ENCODE data around the gene TUFT1.
A peak's percentile ranks its signal among the peaks of the same experiment; 100 is the strongest.
"Not testable (repeated sequence)": the region's sequence is repeated elsewhere in the genome, so short reads cannot be mapped to it uniquely, and the experiment has no call there.

The TUFT1 gene

DNA sequence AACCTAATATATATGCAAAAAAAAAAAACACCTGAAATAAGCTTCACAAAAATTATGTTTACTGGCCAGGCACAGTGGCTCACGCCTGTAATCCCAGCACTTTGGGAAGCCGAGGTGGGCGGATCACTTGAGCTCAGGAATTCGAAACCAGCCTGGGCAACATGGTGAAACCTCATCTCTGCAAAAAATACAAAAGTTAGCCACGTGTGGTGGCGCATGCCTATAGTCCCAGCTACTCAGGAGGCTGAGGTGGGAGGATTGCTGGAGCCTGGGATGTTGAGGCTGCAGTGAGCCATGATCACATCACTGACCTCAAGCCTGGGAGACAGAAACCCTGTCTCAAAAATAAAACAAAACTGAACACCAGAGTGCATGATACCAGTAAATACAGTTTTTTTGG is 78.9 kb downstream of the TUFT1 start:
- not testable (repeated sequence) for H3K9me3 Mint-ChIP-seq; H3K27ac Mint-ChIP-seq (ENCODE audit: low read depth); DNase-seq (ENCODE audit: low spot score in 2 of 2); H3K4me3 Mint-ChIP-seq; H3K27me3 Mint-ChIP-seq; ATAC-seq (replicated peaks; ENCODE audit: extremely low read depth, poor library complexity, severe bottlenecking); H3K36me3 Mint-ChIP-seq (ENCODE audit: insufficient read depth)
- H3K4me1 Mint-ChIP-seq, result peaks cover 43% of the 10 kb centered on the region

DNA sequence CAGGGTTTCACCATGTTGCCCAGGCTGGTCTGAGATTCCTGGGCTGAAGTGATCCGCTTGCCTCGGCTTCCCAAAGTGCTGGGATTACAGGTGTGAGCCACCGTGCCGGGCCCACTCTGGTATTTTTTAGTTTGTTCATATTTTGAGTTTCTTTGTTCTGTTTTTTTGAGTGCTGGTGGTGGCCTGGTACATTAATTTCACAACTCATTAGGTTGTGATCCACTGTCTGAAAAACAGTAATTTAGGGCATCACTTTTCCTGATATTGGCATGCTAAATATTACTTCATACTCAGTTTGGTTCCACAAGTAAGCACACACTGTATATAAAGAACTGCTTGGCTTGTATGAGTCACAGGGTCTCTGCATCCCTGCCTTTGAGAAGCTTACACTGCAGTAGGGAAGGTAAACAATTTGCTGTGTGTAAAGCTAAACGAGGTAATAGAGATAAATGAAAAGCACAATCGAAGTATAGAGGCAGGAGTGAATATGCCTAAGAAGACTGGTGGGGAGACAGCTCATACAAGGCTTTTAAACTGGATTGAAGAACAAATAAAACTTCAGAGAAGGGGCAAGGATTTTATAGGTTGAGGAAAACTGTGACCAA is 79.5 kb downstream of the TUFT1 start:
- peaks cover 40% of the 10 kb centered on the region for H3K4me1 Mint-ChIP-seq
- DNase-seq (ENCODE audit: low spot score in 2 of 2), result no peak
- no peaks in the 10 kb centered on the region for H3K9me3 Mint-ChIP-seq
- no peak overlapping the region for H3K4me3 Mint-ChIP-seq
- no peak for ATAC-seq (replicated peaks; ENCODE audit: extremely low read depth, poor library complexity, severe bottlenecking)
- H3K27ac Mint-ChIP-seq (ENCODE audit: low read depth), result no peak overlapping the region
- H3K27me3 Mint-ChIP-seq, result no peaks in the 10 kb centered on the region
- H3K36me3 Mint-ChIP-seq (ENCODE audit: insufficient read depth), result peaks cover 5% of the 10 kb centered on the region

DNA sequence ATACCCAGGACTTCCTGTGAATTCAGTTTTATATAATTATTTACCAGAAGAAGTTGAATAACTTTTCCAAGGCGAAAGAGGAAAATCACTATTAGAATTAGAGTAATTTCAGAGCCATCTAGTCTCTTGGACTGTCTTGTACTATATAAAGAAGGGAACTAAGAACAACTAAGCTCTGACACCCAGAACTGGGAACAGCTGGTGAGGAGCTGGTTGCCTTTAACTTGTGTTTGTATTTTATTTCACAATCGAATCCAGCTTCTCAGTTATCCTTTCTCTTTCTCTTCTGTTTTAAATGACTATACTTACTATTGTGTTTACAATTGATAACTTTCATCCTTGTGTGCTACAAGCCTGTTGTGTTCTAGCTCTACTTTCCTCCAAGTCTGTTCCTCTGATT is 80.2 kb downstream of the TUFT1 start:
- H3K27me3 Mint-ChIP-seq, result no peaks in the 10 kb centered on the region
- DNase-seq (ENCODE audit: low spot score in 2 of 2) (no peak), ATAC-seq (replicated peaks; ENCODE audit: extremely low read depth, poor library complexity, severe bottlenecking) (no peak)
- peak overlapping the region; percentile 80 for H3K27ac Mint-ChIP-seq (ENCODE audit: low read depth)
- no peaks in the 10 kb centered on the region for H3K9me3 Mint-ChIP-seq
- peaks cover 37% of the 10 kb centered on the region for H3K4me1 Mint-ChIP-seq
- H3K4me3 Mint-ChIP-seq, result no peak overlapping the region
- H3K36me3 Mint-ChIP-seq (ENCODE audit: insufficient read depth), result peaks cover 5% of the 10 kb centered on the region

DNA sequence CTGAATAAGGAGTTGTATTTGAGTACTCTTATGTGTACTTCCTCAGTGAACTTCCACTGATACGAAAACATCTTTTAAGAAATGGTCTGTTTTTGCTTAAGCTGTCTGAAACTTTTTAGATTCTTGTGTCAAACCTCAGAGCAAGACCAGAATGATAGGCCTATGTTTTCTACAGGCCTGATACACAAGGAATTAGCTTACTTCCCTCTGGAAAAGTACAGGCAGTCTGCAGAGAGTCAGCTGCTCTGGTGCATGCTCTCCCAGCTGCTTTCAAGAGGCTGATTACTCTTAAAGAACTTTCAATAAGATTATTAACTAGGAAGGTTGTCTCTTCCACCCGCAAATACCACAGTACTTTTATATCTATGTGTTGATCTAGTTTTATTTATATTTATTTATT is 81.2 kb downstream of the TUFT1 start:
- ATAC-seq (replicated peaks; ENCODE audit: extremely low read depth, poor library complexity, severe bottlenecking) (no peak), DNase-seq (ENCODE audit: low spot score in 2 of 2) (no peak)
- H3K9me3 Mint-ChIP-seq, result no peaks in the 10 kb centered on the region
- H3K36me3 Mint-ChIP-seq (ENCODE audit: insufficient read depth), result peaks cover 5% of the 10 kb centered on the region
- H3K27ac Mint-ChIP-seq (ENCODE audit: low read depth), result no peak overlapping the region
- no peaks in the 10 kb centered on the region for H3K27me3 Mint-ChIP-seq
- H3K4me1 Mint-ChIP-seq, result peaks cover 26% of the 10 kb centered on the region
- no peak overlapping the region for H3K4me3 Mint-ChIP-seq

DNA sequence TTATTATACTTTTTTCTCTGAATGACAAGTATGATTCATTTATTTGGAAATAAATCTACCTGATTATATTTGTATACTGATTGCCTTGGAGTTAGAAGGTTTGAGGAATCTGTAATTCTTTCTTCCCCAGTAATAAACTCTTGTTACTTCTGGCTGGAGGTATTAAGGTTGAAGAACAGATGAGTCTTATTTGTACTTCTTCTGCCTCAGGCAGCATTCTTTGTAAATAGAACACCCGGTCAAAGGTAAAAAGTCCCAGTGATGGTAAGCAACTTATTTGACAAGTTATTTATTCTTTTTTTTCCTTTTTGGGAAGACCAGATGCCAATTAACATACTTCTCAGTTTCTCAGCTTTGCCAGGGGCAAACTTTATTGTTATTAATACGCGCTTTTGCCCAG is 84.7 kb downstream of the TUFT1 start:
- ATAC-seq (replicated peaks; ENCODE audit: extremely low read depth, poor library complexity, severe bottlenecking), result no peak
- Mint-ChIP-seq H3K9me3 (no peaks in the 10 kb centered on the region), H3K27ac (ENCODE audit: low read depth) (no peak overlapping the region), H3K36me3 (ENCODE audit: insufficient read depth) (peaks cover 5% of the 10 kb centered on the region), H3K27me3 (no peaks in the 10 kb centered on the region), H3K4me1 (peaks cover 22% of the 10 kb centered on the region), H3K4me3 (no peak overlapping the region)
- DNase-seq (ENCODE audit: low spot score in 2 of 2), result no peak

DNA sequence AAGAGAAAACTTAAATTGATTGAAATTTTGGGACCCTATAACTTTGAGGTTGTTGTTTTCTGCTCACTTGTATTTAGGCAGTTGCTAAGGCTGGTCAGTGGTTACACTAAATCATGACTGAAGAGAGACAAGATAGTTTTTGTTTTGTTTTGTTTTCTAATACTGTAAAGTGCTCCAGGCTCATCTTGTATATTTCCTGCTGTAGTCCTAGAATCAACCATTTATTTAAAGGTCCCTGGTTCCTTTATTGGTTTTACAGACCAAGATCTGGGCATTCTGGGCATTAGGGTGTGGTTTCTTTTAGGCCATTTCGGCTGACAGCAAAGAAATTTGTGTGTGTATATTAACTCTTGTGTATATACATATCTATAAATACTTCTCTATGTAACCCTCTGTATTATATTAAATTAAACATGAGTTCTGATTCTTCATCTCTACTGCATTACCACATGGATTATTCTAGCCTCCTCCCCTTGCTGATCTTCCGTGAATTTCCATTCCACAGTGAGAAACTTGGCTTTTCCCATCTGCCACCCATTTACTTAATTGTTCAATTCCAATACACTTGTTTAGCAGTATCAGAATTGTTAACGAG is 86.7 kb downstream of the TUFT1 start:
- DNase-seq (ENCODE audit: low spot score in 2 of 2), result no peak
- Mint-ChIP-seq H3K9me3 (no peaks in the 10 kb centered on the region), H3K4me1 (peaks cover 10% of the 10 kb centered on the region), H3K36me3 (ENCODE audit: insufficient read depth) (peaks cover 5% of the 10 kb centered on the region), H3K4me3 (no peak overlapping the region), H3K27me3 (no peaks in the 10 kb centered on the region), H3K27ac (ENCODE audit: low read depth) (no peak overlapping the region)
- no peak for ATAC-seq (replicated peaks; ENCODE audit: extremely low read depth, poor library complexity, severe bottlenecking)

DNA sequence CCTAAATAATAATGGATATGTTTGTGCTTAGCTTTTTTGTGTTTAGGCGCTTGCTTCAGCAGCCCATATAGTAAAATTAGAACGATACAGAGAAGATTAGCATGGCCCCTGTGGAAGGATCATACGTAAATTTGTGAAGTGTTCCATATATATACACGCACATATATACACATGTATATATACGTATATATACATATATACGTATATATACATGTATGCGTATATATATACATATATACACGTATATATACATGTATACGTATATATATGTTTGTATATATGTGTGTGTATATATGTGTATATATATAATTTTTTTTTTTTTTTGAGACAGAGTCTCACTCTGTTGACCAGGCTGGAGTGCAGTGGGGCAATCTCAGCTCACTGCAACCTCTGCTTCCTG is 89.2 kb downstream of the TUFT1 start:
- Mint-ChIP-seq H3K9me3 (no peaks in the 10 kb centered on the region), H3K4me1 (peaks cover 17% of the 10 kb centered on the region), H3K27me3 (no peaks in the 10 kb centered on the region), H3K4me3 (no peak overlapping the region), H3K36me3 (ENCODE audit: insufficient read depth) (peaks cover 2% of the 10 kb centered on the region), H3K27ac (ENCODE audit: low read depth) (no peak overlapping the region)
- ATAC-seq (replicated peaks; ENCODE audit: extremely low read depth, poor library complexity, severe bottlenecking), result no peak
- DNase-seq (ENCODE audit: low spot score in 2 of 2), result no peak
